Measurements from ENCODE around the gene PLEKHA7.

Gene PLEKHA7

GRCh38 chr11:16880184-16880801, 133.9 kb downstream of the PLEKHA7 start:
- no peak overlapping the region for H3K4me3 ChIP-seq (ENCODE audit: low read length)
- DNase-seq (ENCODE audit: low read depth): no peak
- no peak for TF ChIP-seq CTCF (conservative IDR thresholded peaks at IDR 0.05; ENCODE audit: low read length)

- H3K4me3 ChIP-seq (ENCODE audit: low read length): no peak overlapping the region
- TF ChIP-seq CTCF (conservative IDR thresholded peaks at IDR 0.05; ENCODE audit: low read length): no peak
- DNase-seq (ENCODE audit: low read depth): no peak
These were observed 134.5 kb downstream of the PLEKHA7 start for GRCh38 chr11:16879690-16880089.

- no peak for DNase-seq (ENCODE audit: low read depth)
- H3K4me3 ChIP-seq (ENCODE audit: low read length): no peak overlapping the region
- no peak for TF ChIP-seq CTCF (conservative IDR thresholded peaks at IDR 0.05; ENCODE audit: low read length)
These were observed 137.4 kb downstream of the PLEKHA7 start for GRCh38 chr11:16876837-16877236.

- TF ChIP-seq CTCF (conservative IDR thresholded peaks at IDR 0.05; ENCODE audit: low read length): no peak
- H3K4me3 ChIP-seq (ENCODE audit: low read length): no peak overlapping the region
- DNase-seq (ENCODE audit: low read depth): no peak
These were observed 138.0 kb downstream of the PLEKHA7 start for GRCh38 chr11:16876053-16876752.

- no peak for TF ChIP-seq CTCF (conservative IDR thresholded peaks at IDR 0.05; ENCODE audit: low read length)
- no peak for DNase-seq (ENCODE audit: low read depth)
- no peak overlapping the region for H3K4me3 ChIP-seq (ENCODE audit: low read length)
These were observed 139.8 kb downstream of the PLEKHA7 start for GRCh38 chr11:16874275-16874975.

- no peak overlapping the region for H3K4me3 ChIP-seq (ENCODE audit: low read length)
- DNase-seq (ENCODE audit: low read depth): no peak
- no peak for TF ChIP-seq CTCF (conservative IDR thresholded peaks at IDR 0.05; ENCODE audit: low read length)
These were observed 140.9 kb downstream of the PLEKHA7 start for GRCh38 chr11:16873289-16873688.

All from AG10803 (cell line).